Measurements from ENCODE around the gene EPHA4.

DNA sequence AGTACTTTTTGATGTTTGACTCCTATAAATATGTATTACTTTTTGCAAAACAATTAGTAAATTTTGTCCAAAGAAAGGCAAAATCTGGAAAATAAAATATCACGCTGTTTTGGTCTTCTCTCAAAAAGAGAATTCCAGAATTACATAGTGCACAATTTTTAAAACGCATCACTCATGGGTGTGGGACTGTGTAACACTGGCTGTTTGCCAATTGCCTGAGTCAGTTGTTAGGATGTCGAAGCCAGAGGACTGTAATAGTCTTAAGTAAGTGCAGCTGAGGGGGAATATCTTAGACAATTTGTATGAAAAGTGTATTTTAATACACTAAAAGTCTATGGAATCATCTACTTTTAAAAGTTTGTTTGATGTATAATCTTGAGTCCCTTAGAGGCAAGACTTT lies 24.1 kb upstream of the EPHA4 start:
- TF ChIP-seq, protein P1, sequence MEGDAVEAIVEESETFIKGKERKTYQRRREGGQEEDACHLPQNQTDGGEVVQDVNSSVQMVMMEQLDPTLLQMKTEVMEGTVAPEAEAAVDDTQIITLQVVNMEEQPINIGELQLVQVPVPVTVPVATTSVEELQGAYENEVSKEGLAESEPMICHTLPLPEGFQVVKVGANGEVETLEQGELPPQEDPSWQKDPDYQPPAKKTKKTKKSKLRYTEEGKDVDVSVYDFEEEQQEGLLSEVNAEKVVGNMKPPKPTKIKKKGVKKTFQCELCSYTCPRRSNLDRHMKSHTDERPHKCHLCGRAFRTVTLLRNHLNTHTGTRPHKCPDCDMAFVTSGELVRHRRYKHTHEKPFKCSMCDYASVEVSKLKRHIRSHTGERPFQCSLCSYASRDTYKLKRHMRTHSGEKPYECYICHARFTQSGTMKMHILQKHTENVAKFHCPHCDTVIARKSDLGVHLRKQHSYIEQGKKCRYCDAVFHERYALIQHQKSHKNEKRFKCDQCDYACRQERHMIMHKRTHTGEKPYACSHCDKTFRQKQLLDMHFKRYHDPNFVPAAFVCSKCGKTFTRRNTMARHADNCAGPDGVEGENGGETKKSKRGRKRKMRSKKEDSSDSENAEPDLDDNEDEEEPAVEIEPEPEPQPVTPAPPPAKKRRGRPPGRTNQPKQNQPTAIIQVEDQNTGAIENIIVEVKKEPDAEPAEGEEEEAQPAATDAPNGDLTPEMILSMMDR (conservative IDR thresholded peaks at IDR 0.05 in 1 of 2, IDR thresholded peaks at IDR 0.05 in 1 of 2; ENCODE audit: low read depth in 1 of 2, low read length in 2 of 2), result no peak
- TF ChIP-seq EZH2 (IDR thresholded peaks at IDR 0.05; ENCODE audit: low read length, missing control alignments), result no peak

All from fibroblast of lung (primary cell).